HepG2 (cell line): Measurements from ENCODE around the gene DTNB. TPM values are rescaled to one million over a fixed set of nuclear protein-coding genes. Genes with fewer than 3 reads are reported as not detected.

Experiments
- ATAC-seq: fragments of 200-7000 bp; cut with Tn5 transposase; 3 replicates; pipeline ENCODE4 v1.9.1; 2020; ENCODE audit warnings: mild to moderate bottlenecking, moderate library complexity
- BruUV-seq: library from RNA; stranded (reverse); fragments of 400-500 nt; replicated peaks from 2 replicates; lab custom pipeline; 2021; lab: Mats Ljungman, UMichigan
- CTCF ChIA-PET: fragments of 300-600 bp; formaldehyde crosslinking; extraction: SDS; loops from one replicate; lab custom pipeline; 2021; ENCODE audit warnings: low total read pairs, inconsistent platforms, low intra/inter-chr PET ratio; lab: Yijun Ruan, JAX
- POLR2A ChIA-PET: fragments of 350-600 bp; sonication (Branson Sonifier 250); formaldehyde crosslinking; loops from one replicate; lab custom pipeline; 2020; ENCODE audit warnings: antibody characterized with exemption, inconsistent platforms; lab: Yijun Ruan, JAX
- DNase-seq: peaks from one replicate; pipeline ENCODE4 v3.0.0-alpha.2; 2015; ENCODE audit warnings: low spot score
- FAIRE-seq: peaks from 3 replicates; lab custom pipeline; 2011; peaks lifted over from hg19 to GRCh38; lab: Jason Lieb, UNC
- H2AFZ ChIP-seq: one replicate; pipeline ENCODE4 v1.6.1; 2011; ENCODE audit warnings: low read length, inconsistent platforms
- H3K27ac ChIP-seq: fragments of 300-600 bp; 3 replicates; pipeline ENCODE4 v1.8.0; 2011; ENCODE audit warnings: mixed run types, mild to moderate bottlenecking, mixed read lengths, low read length, inconsistent platforms; ENCODE audit not compliant: insufficient read depth; ENCODE audit errors: extremely low read length
- H3K27me3 ChIP-seq, 2 experiments: fragments of 200-600 bp in 1 of 2; 2 replicates in 1 of 2; 3 replicates in 1 of 2; pipeline versions ENCODE4 v1.6.0 to v1.8.0; 2011; ENCODE audit warnings: low read length in 2 of 2, mild to moderate bottlenecking in 2 of 2, moderate library complexity in 2 of 2, inconsistent platforms in 1 of 2; ENCODE audit not compliant: insufficient read depth in 2 of 2, control insufficient read depth in 1 of 2
- H3K36me3 ChIP-seq, 2 experiments: fragments of 200-600 bp in 1 of 2; replicated peaks in 1 of 2; 2 replicates in 1 of 2; 3 replicates in 1 of 2; pipeline versions ENCODE4 v1.5.1 to v1.8.0; 2011; ENCODE audit warnings: low read length in 2 of 2, inconsistent platforms in 1 of 2; ENCODE audit not compliant: insufficient read depth in 2 of 2, control insufficient read depth in 1 of 2
- H3K4me1 ChIP-seq: 2 replicates; pipeline ENCODE4 v1.5.1; 2012; ENCODE audit warnings: low read length, inconsistent platforms; ENCODE audit not compliant: insufficient read depth
- H3K4me2 ChIP-seq: 2 replicates; pipeline ENCODE4 v1.6.0; 2011; ENCODE audit warnings: low read depth, low read length, inconsistent platforms
- H3K4me3 ChIP-seq, 3 experiments: fragments of 200-600 bp in 1 of 3; sonication (generic), shearing (Covaris generic) in 1 of 3; replicated peaks in 1 of 3; 2 replicates each; pipeline ENCODE4 v1.5.1; 2011 to 2016; ENCODE audit warnings: low read length in 3 of 3, inconsistent platforms in 2 of 3, low read depth in 2 of 3, mild to moderate bottlenecking in 2 of 3, control low read depth in 1 of 3, mixed read lengths in 1 of 3; ENCODE audit not compliant: insufficient read depth in 1 of 3
- H3K79me2 ChIP-seq: one replicate; pipeline ENCODE4 v1.6.1; 2011; ENCODE audit warnings: low read length, inconsistent platforms; ENCODE audit not compliant: insufficient read depth
- H3K9ac ChIP-seq: 2 replicates; pipeline ENCODE4 v1.6.0; 2011; ENCODE audit warnings: mild to moderate bottlenecking, low read depth, low read length, inconsistent platforms; ENCODE audit not compliant: insufficient read depth
- H3K9me3 ChIP-seq: 2 replicates; pipeline ENCODE4 v1.5.1; 2012; ENCODE audit warnings: mild to moderate bottlenecking, low read length
- H4K20me1 ChIP-seq: 2 replicates; pipeline ENCODE4 v1.6.0; 2011; ENCODE audit warnings: inconsistent platforms, mild to moderate bottlenecking, low read length, moderate library complexity; ENCODE audit not compliant: insufficient read depth
- GATAD1 ChIP-seq: IDR thresholded peaks from 2 replicates; pipeline ENCODE4 v1.6.1; 2016; ENCODE audit warnings: missing genetic modification reagents, missing compliant biosample characterization
- GMEB1 ChIP-seq: sonication (generic); formaldehyde crosslinking; IDR thresholded peaks from 2 replicates; pipeline ENCODE4 v1.5.1; 2020; ENCODE audit warnings: missing genetic modification reagents, mild to moderate bottlenecking, borderline replicate concordance
- HNRNPL ChIP-seq: fragments of 200-400 bp; formaldehyde crosslinking; IDR thresholded peaks from 2 replicates; pipeline ENCODE4 v1.6.1; 2017; ENCODE audit warnings: mild to moderate bottlenecking, low read depth, low read length
- HOXA7 ChIP-seq: sonication (generic); formaldehyde crosslinking; IDR thresholded peaks from 2 replicates; pipeline ENCODE4 v1.8.1; 2022; ENCODE audit warnings: mild to moderate bottlenecking, missing genetic modification reagents, moderate library complexity
- MIER2 ChIP-seq: IDR thresholded peaks from 2 replicates; pipeline ENCODE4 v1.6.1; 2016; ENCODE audit warnings: missing biosample characterization, missing genetic modification reagents
- POLR2A ChIP-seq, 2 experiments: IDR thresholded peaks; 2 replicates each; pipeline ENCODE4 v1.6.1; 2011; ENCODE audit warnings: low read depth in 2 of 2, low read length in 2 of 2, mild to moderate bottlenecking in 1 of 2, moderate library complexity in 1 of 2; ENCODE audit not compliant: insufficient read depth in 1 of 2
- SPEN ChIP-seq: sonication (generic); formaldehyde crosslinking; IDR thresholded peaks from 2 replicates; pipeline ENCODE4 v1.5.1; 2020; ENCODE audit warnings: low read depth, mild to moderate bottlenecking, missing genetic modification reagents
- ZNF510 ChIP-seq: sonication (generic); formaldehyde crosslinking; IDR thresholded peaks from 2 replicates; pipeline ENCODE4 v1.4.0; 2020; ENCODE audit warnings: low read depth, mild to moderate bottlenecking, missing genetic modification reagents
- ZNF768 ChIP-seq: sonication (generic); formaldehyde crosslinking; IDR thresholded peaks from 2 replicates; pipeline ENCODE4 v1.4.0; 2020; ENCODE audit warnings: missing genetic modification reagents
- ZSCAN12 ChIP-seq: sonication (generic); formaldehyde crosslinking; IDR thresholded peaks from 2 replicates; pipeline ENCODE4 v1.9.0; 2021; ENCODE audit warnings: mild to moderate bottlenecking, missing genetic modification reagents
- WGBS: methylation state at CpG from one replicate; pipeline ENCODE4 v1.1.6; 2017; ENCODE audit warnings: low lambda C conversion rate; 5-methylcytosine and 5-hydroxymethylcytosine counted together
- in situ Hi-C: cut with HindIII; loops from 2 replicates; pipeline ENCODE4 v1.10.0; 2017; ENCODE audit warnings: low pct_unique_long_range_greater_than_20kb; ENCODE audit not compliant: extremely low pct_ligation_motif_present
- intact Hi-C: fragments of 100-400 bp; cut with micrococcal nuclease; formaldehyde crosslinking; loops from one replicate; pipeline ENCODE4 v1.10.0; 2022; ENCODE audit not compliant: unreplicated experiment
- polyA plus RNA-seq, 8 experiments: library from polyadenylated mRNA; depleted of rRNA in 3 of 8; stranded (reverse) in 7 of 8; unstranded in 1 of 8; fragments of >200 nt; fragmentation: Illumina TruSeq in 4 of 8; extraction: Trizol in 4 of 8; gene quantifications; 2 replicates each; pipeline versions ENCODE4 v1.2.1 to v1.2.3, GENCODE V29; 2011 to 2016; ENCODE audit warnings: low read depth in 4 of 8, missing spikeins in 1 of 8, mixed read lengths in 1 of 8; ENCODE audit not compliant: insufficient read depth in 1 of 8
- total RNA-seq, 5 experiments: library from RNA; depleted of rRNA; stranded (reverse); fragments of >200 nt; fragmentation: Illumina TruSeq; extraction: Trizol; gene quantifications; 2 replicates each; pipeline ENCODE4 v1.2.3, GENCODE V29; 2016; ENCODE audit warnings: low read depth in 1 of 5
- TF ChIP-seq, protein P1 (sequence below), 2 experiments: IDR thresholded peaks; 2 replicates each; pipeline ENCODE4 v1.6.1; 2011 to 2012; ENCODE audit warnings: low read length in 2 of 2, borderline replicate concordance in 1 of 2, low read depth in 1 of 2, mild to moderate bottlenecking in 1 of 2, moderate library complexity in 1 of 2

DTNB gene
- total and polyA plus RNA-seq, 2 of the 13 experiments (the other 11 are each of a cell fraction or from before 2014, with no cell fraction given), result 14.4 to 23.9 TPM

GRCh38 chr2:25343187-25343825 lies 330.1 kb downstream of the DTNB start:
- no peak overlapping the region for H3K27ac ChIP-seq
- DNase-seq (no peak), ATAC-seq (no peak), FAIRE-seq (no peak)
- intact Hi-C loops, result no loop called here
- no peak overlapping the region for H2AFZ ChIP-seq
- H3K9me3 ChIP-seq, result no peaks in the 10 kb centered on the region
- peaks cover 26% of the 10 kb centered on the region for H3K4me1 ChIP-seq
- in situ Hi-C loops, result no loop called here
- no TSS peak for BruUV-seq
- H3K4me3 ChIP-seq, result no peak overlapping the region; a peak in 1 of 6 replicates
- WGBS, result 74% methylated on average over 21 of the region's 21 CpGs
- no peaks in the 10 kb centered on the region for H3K36me3 ChIP-seq
- ChIA-PET CTCF (interaction anchor here (1.2 to 2.1 kb wide), 4 partner anchors 19 to 179 kb away, joined by 4 to 15 read pairs (median 6); no protein-coding TSS in a partner anchor), POLR2A (interaction anchor here (0.6 to 1.3 kb wide), 3 partner anchors 15 to 32 kb away, joined by 3 to 7 read pairs (median 3); no protein-coding TSS in a partner anchor)
- TF ChIP-seq MIER2 (CRISPR knock-in tag) (peak; percentile 50; the same call in 1 of the 2 replicates), GMEB1 (CRISPR knock-in tag) (no peak), HOXA7 (CRISPR knock-in tag) (no peak), ZNF510 (CRISPR knock-in tag) (no peak), POLR2A (IDR thresholded peaks at IDR 0.05; ENCODE audit: insufficient read depth in 1 of 2, low read depth in 2 of 2, low read length in 2 of 2) (no peak), ZSCAN12 (no peak), ZNF768 (CRISPR knock-in tag) (peak; percentile 49; the same call in 1 of the 2 replicates), SPEN (CRISPR knock-in tag) (no peak), HNRNPL (no peak), GATAD1 (CRISPR knock-in tag) (no peak)
- TF ChIP-seq, protein P1, sequence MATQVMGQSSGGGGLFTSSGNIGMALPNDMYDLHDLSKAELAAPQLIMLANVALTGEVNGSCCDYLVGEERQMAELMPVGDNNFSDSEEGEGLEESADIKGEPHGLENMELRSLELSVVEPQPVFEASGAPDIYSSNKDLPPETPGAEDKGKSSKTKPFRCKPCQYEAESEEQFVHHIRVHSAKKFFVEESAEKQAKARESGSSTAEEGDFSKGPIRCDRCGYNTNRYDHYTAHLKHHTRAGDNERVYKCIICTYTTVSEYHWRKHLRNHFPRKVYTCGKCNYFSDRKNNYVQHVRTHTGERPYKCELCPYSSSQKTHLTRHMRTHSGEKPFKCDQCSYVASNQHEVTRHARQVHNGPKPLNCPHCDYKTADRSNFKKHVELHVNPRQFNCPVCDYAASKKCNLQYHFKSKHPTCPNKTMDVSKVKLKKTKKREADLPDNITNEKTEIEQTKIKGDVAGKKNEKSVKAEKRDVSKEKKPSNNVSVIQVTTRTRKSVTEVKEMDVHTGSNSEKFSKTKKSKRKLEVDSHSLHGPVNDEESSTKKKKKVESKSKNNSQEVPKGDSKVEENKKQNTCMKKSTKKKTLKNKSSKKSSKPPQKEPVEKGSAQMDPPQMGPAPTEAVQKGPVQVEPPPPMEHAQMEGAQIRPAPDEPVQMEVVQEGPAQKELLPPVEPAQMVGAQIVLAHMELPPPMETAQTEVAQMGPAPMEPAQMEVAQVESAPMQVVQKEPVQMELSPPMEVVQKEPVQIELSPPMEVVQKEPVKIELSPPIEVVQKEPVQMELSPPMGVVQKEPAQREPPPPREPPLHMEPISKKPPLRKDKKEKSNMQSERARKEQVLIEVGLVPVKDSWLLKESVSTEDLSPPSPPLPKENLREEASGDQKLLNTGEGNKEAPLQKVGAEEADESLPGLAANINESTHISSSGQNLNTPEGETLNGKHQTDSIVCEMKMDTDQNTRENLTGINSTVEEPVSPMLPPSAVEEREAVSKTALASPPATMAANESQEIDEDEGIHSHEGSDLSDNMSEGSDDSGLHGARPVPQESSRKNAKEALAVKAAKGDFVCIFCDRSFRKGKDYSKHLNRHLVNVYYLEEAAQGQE (IDR thresholded peaks at IDR 0.05; ENCODE audit: borderline replicate concordance in 1 of 2, low read depth in 1 of 2, low read length in 2 of 2), result peak; percentile 33 to 86
- no peaks in the 10 kb centered on the region for H3K79me2 ChIP-seq
- peaks cover 0 to 26% of the 10 kb centered on the region in 2 experiments; a peak in 2 of 5 replicates for H3K27me3 ChIP-seq
- H4K20me1 ChIP-seq, result no peaks in the 10 kb centered on the region; the same call in 1 of the 2 replicates
- no peak overlapping the region; the same call in 1 of the 2 replicates for H3K4me2 ChIP-seq
- no peak overlapping the region for H3K9ac ChIP-seq
